IPS-NIHi11 (cell line): Measurements from ENCODE around the gene SAPCD1.

ENCODE experiments used
- DNase-seq: peaks from one replicate; pipeline ENCODE4 v3.0.0; 2012; ENCODE audit warnings: mixed read lengths, low spot score

Gene SAPCD1

GRCh38 chr6:31750411-31751022 is 11.9 kb upstream of the SAPCD1 start:
- no peak for DNase-seq

GRCh38 chr6:31752739-31753319 is 9.6 kb upstream of the SAPCD1 start:
- no peak for DNase-seq

- DNase-seq, result no peak
Observed at GRCh38 chr6:31758281-31758680, 4.2 kb upstream of the SAPCD1 start.

GRCh38 chr6:31760790-31761189 is 1.7 kb upstream of the SAPCD1 start:
- no peak for DNase-seq

GRCh38 chr6:31761343-31761742 is 1.1 kb upstream of the SAPCD1 start:
- DNase-seq, result no peak

GRCh38 chr6:31762878-31763618 is 592 bp downstream of the SAPCD1 start:
- DNase-seq, result no peak

- peak; percentile 64 for DNase-seq
Observed at GRCh38 chr6:31763619-31763940, 1.1 kb downstream of the SAPCD1 start.

GRCh38 chr6:31764198-31764597 is 1.7 kb downstream of the SAPCD1 start:
- DNase-seq, result no peak

GRCh38 chr6:31765559-31765909 is 3.1 kb downstream of the SAPCD1 start:
- no peak for DNase-seq

- DNase-seq, result peak; percentile 88
Observed at GRCh38 chr6:31765910-31766794, 3.7 kb downstream of the SAPCD1 start.

GRCh38 chr6:31767096-31767645 is 4.7 kb downstream of the SAPCD1 start:
- DNase-seq, result no peak

- no peak for DNase-seq
Observed at GRCh38 chr6:31768363-31769257, 6.2 kb downstream of the SAPCD1 start.

GRCh38 chr6:31769684-31770371 is 7.4 kb downstream of the SAPCD1 start:
- DNase-seq, result peak; percentile 93

GRCh38 chr6:31770860-31771259 is 8.4 kb downstream of the SAPCD1 start:
- no peak for DNase-seq

- DNase-seq, result no peak
Observed at GRCh38 chr6:31771992-31772358, 9.5 kb downstream of the SAPCD1 start.

GRCh38 chr6:31775184-31775583 is 12.7 kb downstream of the SAPCD1 start:
- DNase-seq, result no peak

GRCh38 chr6:31775633-31776484 is 13.4 kb downstream of the SAPCD1 start:
- DNase-seq, result no peak

- DNase-seq, result no peak
Observed at GRCh38 chr6:31776485-31776988, 14.1 kb downstream of the SAPCD1 start.

- peak; percentile 68 for DNase-seq
Observed at GRCh38 chr6:31776989-31777666, 14.7 kb downstream of the SAPCD1 start, which contains the start of gene VWA7. Gene VWA7, minus strand, starts transcription at chr6:31777328. Its CDS starts 549 bp downstream, at chr6:31776779.
